Measurements from ENCODE around the gene KRT40. TPM values are rescaled to one million over a fixed set of nuclear protein-coding genes. Genes with fewer than 3 reads are reported as not detected.

KRT40 gene
- polyA plus RNA-seq, 3 donors: not detected

DNA sequence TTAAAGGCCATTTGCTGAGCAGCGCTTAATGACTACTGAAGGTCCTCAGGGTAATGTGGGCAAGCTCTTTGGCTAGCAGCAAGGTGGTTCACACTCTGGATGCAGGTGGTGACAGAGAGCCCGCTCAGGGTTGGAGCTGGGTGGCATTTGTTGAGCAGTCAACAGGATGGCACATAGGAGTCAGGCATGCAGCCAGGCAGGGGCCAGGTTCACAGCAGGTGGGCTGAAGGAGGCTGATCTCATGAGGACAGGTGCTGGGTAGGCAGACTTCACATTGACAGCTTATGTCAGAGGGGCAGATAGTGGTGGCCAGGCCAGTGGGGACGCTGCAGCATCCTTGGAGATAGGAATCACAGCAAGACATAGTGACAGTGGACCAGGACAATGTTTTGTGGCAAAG is 20.3 kb upstream of the KRT40 start:
- Histone ChIP-seq H3K4me2 (replicated peaks; ENCODE audit: extremely low read depth, low read length, poor library complexity, severe bottlenecking) (no peak overlapping the region), H3K4me3 (replicated peaks in 1 of 3; ENCODE audit: low read depth in 2 of 3, low read length in 3 of 3) (no peak overlapping the region), H3K9ac (ENCODE audit: insufficient read depth, low read length, poor library complexity, severe bottlenecking) (no peak overlapping the region), H3K36me3 (replicated peaks in 1 of 2; ENCODE audit: control insufficient read depth in 1 of 2, insufficient read depth in 2 of 2, low read length in 2 of 2) (no peaks in the 10 kb centered on the region), H3K27ac (ENCODE audit: low read depth in 1 of 2, low read length in 2 of 2) (no peak overlapping the region), H3K4me1 (ENCODE audit: control insufficient read depth in 1 of 2, insufficient read depth in 2 of 2, low read length in 2 of 2) (no peaks in the 10 kb centered on the region), H4K20me1 (ENCODE audit: insufficient read depth, low read length) (no peaks in the 10 kb centered on the region), H3K9me3 (replicated peaks in 1 of 2; ENCODE audit: control insufficient read depth in 1 of 2, insufficient read depth in 1 of 2, low read length in 2 of 2) (no peaks in the 10 kb centered on the region), H2AFZ (ENCODE audit: insufficient read depth, low read depth, low read length, poor library complexity, severe bottlenecking) (no peak overlapping the region), H3K27me3 (ENCODE audit: control insufficient read depth in 2 of 2, insufficient read depth in 2 of 2, low read length in 2 of 2) (no peaks in the 10 kb centered on the region), H3K79me2 (ENCODE audit: insufficient read depth, low read length) (no peaks in the 10 kb centered on the region)
- Mint-ChIP-seq H3K27ac (no peak overlapping the region), H3K4me3 (no peak overlapping the region), H3K27me3 (ENCODE audit: low read depth in 3 of 3) (peaks cover 6 to 16% (median 8%) of the 10 kb centered on the region in 3 donors), H3K4me1 (no peaks in the 10 kb centered on the region), H3K36me3 (no peaks in the 10 kb centered on the region), H3K9me3 (peaks cover 0 to 4% (median 0%) of the 10 kb centered on the region in 7 donors)
- TF ChIP-seq, protein P1, sequence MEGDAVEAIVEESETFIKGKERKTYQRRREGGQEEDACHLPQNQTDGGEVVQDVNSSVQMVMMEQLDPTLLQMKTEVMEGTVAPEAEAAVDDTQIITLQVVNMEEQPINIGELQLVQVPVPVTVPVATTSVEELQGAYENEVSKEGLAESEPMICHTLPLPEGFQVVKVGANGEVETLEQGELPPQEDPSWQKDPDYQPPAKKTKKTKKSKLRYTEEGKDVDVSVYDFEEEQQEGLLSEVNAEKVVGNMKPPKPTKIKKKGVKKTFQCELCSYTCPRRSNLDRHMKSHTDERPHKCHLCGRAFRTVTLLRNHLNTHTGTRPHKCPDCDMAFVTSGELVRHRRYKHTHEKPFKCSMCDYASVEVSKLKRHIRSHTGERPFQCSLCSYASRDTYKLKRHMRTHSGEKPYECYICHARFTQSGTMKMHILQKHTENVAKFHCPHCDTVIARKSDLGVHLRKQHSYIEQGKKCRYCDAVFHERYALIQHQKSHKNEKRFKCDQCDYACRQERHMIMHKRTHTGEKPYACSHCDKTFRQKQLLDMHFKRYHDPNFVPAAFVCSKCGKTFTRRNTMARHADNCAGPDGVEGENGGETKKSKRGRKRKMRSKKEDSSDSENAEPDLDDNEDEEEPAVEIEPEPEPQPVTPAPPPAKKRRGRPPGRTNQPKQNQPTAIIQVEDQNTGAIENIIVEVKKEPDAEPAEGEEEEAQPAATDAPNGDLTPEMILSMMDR (IDR thresholded peaks at IDR 0.05): no peak
- DNase-seq: no peak
- intact Hi-C loops (cut with micrococcal nuclease): no loop called here
- WGBS (ENCODE audit: insufficient coverage): 100% methylated on average over 2 of the region's 3 CpGs

DNA sequence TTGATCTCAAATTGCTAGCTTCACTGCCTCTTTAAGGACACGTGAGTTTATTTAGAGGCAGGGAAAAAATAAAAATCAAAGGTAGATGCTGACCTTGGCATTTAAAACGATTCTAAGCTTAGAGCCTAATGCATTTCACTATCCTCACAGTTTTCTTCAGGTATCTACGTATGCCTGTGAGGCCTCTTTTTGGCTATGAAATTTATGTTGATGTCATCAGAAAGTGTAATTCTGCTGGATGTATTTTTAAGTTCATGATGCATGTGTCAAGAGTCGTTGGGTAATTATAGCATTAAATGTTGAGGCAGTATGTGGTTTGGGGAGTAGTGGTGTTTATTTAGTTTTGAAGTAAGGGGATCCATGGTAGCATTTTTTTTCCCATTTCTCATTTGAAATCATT is 19.8 kb upstream of the KRT40 start:
- Mint-ChIP-seq H3K36me3 (no peaks in the 10 kb centered on the region), H3K4me1 (no peaks in the 10 kb centered on the region), H3K27ac (no peak overlapping the region), H3K9me3 (peaks cover 0 to 4% (median 0%) of the 10 kb centered on the region in 7 donors), H3K27me3 (ENCODE audit: low read depth in 3 of 3) (peaks cover 8 to 16% (median 9%) of the 10 kb centered on the region in 3 donors), H3K4me3 (no peak overlapping the region)
- H3K4me2 ChIP-seq (replicated peaks; ENCODE audit: extremely low read depth, low read length, poor library complexity, severe bottlenecking): no peak overlapping the region
- intact Hi-C loops (cut with micrococcal nuclease): no loop called here
- no peak overlapping the region for H3K27ac ChIP-seq (ENCODE audit: low read depth in 1 of 2, low read length in 2 of 2)
- no peak overlapping the region for H3K9ac ChIP-seq (ENCODE audit: insufficient read depth, low read length, poor library complexity, severe bottlenecking)
- TF ChIP-seq, protein P1 (IDR thresholded peaks at IDR 0.05): no peak
- no peaks in the 10 kb centered on the region for H3K36me3 ChIP-seq (replicated peaks in 1 of 2; ENCODE audit: control insufficient read depth in 1 of 2, insufficient read depth in 2 of 2, low read length in 2 of 2)
- H4K20me1 ChIP-seq (ENCODE audit: insufficient read depth, low read length): no peaks in the 10 kb centered on the region
- no peaks in the 10 kb centered on the region for H3K9me3 ChIP-seq (replicated peaks in 1 of 2; ENCODE audit: control insufficient read depth in 1 of 2, insufficient read depth in 1 of 2, low read length in 2 of 2)
- no peak overlapping the region for H3K4me3 ChIP-seq (replicated peaks in 1 of 3; ENCODE audit: low read depth in 2 of 3, low read length in 3 of 3)
- no peaks in the 10 kb centered on the region for H3K79me2 ChIP-seq (ENCODE audit: insufficient read depth, low read length)
- H2AFZ ChIP-seq (ENCODE audit: insufficient read depth, low read depth, low read length, poor library complexity, severe bottlenecking): no peak overlapping the region
- no peaks in the 10 kb centered on the region for H3K4me1 ChIP-seq (ENCODE audit: control insufficient read depth in 1 of 2, insufficient read depth in 2 of 2, low read length in 2 of 2)
- WGBS (ENCODE audit: insufficient coverage): 20% methylated on average over 1 of the region's 4 CpGs
- no peaks in the 10 kb centered on the region for H3K27me3 ChIP-seq (ENCODE audit: control insufficient read depth in 2 of 2, insufficient read depth in 2 of 2, low read length in 2 of 2)
- DNase-seq: no peak
